Stimulated activated CD8-positive, alpha-beta memory T cell treated with anti-CD3 and anti-CD28 coated beads, Interleukin-15, amount 100 ng/mL, for 4 hours (primary cell): ENCODE results near the gene KCNMB3.

ENCODE experiments used
- DNase-seq, 2 donors: peaks; one replicate each; pipeline ENCODE4 v3.0.0-alpha.2; 2020; ENCODE audit warnings: low read depth in 2 of 2

Gene KCNMB3

GRCh38 chr3:179196098-179196497, 54.8 kb downstream of the KCNMB3 start:
- DNase-seq, result no peak

- no peak for DNase-seq
Observed at GRCh38 chr3:179194931-179195330, 56.0 kb downstream of the KCNMB3 start.
